GM21619 (cell line): ENCODE data around the gene FAIM2.

ENCODE experiments used
- ATAC-seq: cut with Tn5 transposase; IDR thresholded peaks from one replicate; pipeline ENCODE4 v1.9.1; 2021; ENCODE audit not compliant: unreplicated experiment

Gene FAIM2

DNA sequence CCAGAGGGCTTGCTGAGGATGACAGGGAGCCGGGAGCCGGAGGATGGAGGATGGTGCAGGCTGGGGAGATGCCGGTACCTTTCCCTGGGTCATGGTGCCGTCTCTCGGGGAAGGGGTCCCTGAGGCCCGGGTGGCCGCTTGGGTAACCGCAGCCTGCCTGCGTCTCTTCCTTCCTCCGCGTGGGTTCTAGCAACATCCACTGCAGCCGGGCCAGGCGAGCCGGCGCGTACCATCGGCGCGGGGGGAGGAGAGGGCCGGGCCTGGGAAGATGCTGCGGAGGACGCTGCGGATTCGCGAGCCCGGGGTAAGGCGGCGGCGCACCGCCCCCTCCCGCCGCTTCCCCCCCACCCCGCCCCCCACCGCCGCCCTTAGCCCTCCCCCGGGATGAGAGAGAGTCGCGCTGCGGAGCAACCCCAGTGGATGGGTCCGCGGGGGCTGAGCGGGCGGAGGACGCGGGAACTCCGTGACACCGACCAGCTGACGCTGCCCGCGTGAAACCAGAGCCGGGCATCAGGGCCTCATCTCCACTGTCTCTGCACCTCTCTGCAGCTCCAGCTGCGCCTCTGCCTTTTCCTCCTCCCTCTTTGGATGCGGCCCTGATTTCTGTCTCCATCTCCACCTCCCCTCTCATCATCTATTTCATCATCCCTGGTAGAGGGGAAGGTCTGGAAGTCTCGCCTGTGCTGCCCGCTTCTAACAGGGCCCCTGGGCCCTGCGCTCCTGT is at the start of gene FAIM2:
Gene FAIM2 (minus strand): TSS at position 201 of the 724 bp plus-strand sequence. CDS start 108 bp downstream, at position 93.
- ATAC-seq, result no peak

DNA sequence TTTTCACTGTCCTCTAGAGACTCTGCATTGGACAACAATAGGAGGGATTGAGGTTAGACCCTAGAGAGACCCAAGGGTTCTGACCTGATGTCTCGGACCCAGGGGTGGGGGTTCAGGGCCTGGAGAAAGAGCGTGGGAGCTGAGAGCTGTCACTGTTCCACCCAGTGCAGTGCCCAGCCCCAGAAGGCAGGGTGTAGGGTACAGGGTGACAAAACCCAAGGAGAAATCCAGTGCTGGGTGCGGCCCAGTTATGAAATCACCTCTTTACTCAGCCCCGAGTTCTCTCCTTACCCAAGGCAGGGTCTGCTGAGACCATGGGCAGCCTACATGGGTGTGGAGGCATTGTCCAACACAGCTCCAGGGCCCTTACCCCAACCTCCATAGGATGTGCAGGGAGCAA is 49.5 kb upstream of the FAIM2 start:
- no peak for ATAC-seq

- ATAC-seq, result no peak
Measured at GRCh38 chr12:49952391-49953055, 48.8 kb upstream of the FAIM2 start.

DNA sequence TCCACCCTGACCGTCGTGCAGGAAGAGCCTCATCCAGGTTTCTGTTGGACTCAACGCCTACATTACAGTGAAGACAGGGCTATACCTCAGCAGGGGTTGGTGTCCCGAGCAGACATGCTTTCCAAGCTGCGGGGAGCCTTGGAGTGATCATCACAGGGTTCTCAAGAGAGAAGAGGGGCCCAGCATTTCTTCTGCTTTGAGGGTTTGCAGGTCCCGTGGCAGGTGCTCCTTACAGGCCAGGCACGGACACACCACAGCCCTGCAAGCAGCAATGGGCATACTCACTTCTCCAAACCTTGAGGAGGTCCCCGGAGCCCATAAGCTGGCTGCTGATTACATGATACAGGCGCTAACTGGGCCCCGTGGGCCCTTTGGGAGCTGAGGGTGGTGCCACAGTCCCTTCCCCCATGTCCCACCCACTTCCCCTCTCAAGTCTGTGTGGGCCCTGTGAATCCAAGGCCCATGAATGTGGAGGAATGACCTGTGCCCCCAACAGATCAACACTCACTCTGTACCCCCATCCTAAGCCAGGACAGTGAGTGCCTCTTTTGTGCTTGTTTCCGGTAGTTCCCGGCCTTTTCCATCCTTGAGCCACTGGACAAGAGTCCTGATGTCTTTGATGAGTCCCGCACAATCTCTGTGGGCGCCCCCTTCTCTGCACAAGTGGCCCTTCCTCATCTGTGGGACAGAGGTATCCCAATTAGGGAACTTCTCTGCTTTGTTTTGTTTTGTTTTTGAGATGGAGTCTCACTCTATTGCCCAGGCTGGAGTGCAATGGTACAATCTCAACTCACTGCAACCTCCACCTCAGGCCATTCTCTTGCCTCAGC is 47.9 kb upstream of the FAIM2 start:
- ATAC-seq, result no peak

GRCh38 chr12:49950273-49951251 is 46.9 kb upstream of the FAIM2 start, which contains the start of gene AQP2:
AQP2 (plus strand) TSS chr12:49950737; CDS start chr12:49950831, 94 bp downstream.
- ATAC-seq, result no peak

DNA sequence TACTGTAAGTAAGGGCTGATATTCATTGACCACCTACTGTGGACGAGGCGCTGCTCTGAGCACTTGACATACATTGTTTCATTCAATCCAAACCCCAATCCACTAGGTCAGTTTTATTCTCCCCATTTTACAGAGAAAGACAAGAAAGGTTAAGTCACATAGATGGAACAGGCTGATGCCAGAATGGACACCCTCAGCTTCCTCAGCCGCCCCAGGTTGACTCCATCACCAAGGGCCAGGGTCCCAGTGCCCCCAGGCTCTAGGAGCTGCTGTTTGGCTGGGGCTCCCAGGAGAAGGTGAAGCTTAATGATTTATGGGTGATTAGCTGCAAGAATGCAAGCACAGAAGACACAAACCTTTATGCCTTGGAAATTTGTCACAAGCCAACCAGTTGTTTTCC is 46.2 kb upstream of the FAIM2 start:
- no peak for ATAC-seq

GRCh38 chr12:49948866-49949845 is 45.5 kb upstream of the FAIM2 start:
- ATAC-seq, result no peak

DNA sequence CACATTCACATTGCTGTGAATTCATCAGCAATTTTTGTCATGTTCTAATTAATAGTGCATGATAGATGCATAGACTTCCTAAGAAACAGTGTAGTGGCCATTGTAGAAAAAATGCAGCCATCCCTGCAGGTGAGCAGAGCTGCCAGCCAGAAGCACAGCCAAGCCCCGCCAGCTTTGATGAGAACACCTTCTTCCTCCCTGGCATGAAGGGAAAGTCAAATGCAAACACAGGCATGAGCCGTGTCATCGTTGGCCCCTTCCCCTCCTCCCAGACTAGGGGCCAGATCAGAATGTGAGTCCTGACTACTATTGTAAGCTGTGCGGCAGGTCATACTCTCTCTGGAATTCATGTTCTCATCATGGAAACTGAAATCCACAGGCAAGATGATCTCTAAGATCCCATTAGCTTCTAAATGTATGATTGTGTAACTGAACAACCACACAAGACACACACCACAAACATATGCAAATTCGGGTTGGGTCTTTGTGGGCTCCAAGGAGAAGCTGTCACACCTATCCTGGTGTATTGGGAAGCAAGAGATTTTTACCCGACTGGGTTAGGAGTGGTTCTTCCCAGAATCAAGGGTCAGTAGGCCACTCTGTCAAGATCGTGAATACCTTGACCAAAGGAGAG is 44.0 kb upstream of the FAIM2 start:
- ATAC-seq, result no peak

- no peak for ATAC-seq
Measured at GRCh38 chr12:49946497-49946896, 42.8 kb upstream of the FAIM2 start.

DNA sequence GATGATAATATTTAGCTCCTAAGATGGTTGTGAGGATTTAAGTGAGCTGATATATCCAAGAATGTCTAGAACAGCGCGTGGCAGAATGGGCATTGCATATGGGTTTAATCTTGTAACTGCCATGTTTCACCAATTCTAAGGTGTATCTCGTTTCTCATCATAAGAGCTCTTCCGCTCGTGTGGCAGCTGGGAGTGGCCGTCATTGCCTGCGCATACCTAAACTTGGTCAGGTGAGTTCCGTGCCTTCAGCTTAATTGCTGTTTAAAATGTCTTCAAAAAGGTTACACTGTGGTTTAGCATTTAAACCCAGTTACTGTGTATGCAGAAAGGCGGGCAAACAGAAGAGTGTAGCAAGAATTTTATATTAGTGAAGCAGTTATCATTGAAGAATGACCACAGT is 42.4 kb upstream of the FAIM2 start:
- ATAC-seq, result no peak

DNA sequence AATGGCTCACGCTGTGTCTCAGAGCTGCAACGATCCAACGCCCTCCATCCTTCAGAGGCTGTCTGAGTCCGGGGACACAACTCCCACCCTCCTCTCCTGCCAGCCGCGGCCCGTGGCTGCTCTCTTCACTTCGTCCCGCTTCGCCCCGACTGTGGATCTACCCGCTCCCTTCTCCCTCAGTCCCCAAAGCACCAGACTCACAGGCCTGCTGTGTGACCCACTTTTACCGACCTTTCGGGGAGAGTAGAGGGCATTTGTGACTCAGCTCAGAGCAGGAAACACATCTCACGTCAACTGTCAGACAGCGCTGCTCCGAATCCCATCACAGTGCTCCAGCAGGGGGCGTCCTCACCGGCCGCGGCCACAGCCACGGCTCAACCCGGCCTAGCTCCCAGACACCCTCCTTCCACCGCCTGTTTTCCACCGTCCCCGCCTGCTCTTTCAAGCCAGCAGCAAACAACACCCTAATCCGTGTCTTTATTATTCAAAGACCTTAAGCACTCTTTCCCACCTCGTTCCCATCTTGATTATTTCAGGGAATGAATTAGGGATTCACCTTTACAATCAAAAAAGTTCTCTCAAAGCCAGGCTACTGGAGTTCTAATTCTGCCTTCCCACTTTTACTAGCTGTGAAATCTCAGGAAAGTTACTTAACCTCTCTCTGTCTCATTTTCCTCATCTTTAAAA is 41.8 kb upstream of the FAIM2 start:
- peak; percentile 94 for ATAC-seq

GRCh38 chr12:49944718-49945117 is 41.0 kb upstream of the FAIM2 start:
- no peak for ATAC-seq

GRCh38 chr12:49944046-49944445 is 40.3 kb upstream of the FAIM2 start:
- no peak for ATAC-seq

DNA sequence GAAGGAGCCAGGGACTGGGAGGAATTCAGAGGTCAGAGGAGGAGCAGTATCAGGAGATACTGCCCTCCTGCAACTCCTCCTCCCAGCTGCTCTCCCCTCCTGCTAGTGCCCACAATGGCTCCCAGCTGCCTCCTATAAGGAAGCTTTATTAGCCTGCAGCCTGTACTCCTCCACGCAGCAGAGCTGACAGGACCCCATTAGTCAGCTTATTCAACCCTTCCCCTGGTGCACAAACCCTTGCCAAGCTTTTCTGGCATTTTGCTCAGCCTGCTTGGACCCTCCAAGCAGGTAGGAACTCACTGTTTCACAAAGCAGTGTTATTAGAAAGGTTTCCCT is 39.9 kb upstream of the FAIM2 start:
- no peak for ATAC-seq

- no peak for ATAC-seq
Measured at GRCh38 chr12:49942921-49943624, 39.4 kb upstream of the FAIM2 start.

DNA sequence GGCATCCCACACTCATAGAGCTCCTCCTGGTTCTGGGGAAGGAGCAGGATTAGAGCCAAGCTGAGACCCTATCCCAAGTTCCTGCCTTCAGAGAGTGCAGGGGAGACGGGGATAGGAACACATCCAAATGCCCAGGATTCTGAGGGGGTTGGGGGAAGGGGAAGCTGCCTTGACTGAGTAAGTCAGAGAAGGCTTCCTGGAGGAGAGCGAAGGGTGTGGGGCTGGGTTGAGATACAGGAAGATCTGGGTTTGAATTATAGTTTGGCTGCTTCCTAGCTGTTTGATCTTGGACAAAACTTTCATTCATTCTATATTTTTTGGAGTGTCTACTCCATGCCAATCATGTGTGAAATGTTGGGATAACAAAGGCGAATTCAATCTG is 38.8 kb upstream of the FAIM2 start:
- ATAC-seq, result no peak

DNA sequence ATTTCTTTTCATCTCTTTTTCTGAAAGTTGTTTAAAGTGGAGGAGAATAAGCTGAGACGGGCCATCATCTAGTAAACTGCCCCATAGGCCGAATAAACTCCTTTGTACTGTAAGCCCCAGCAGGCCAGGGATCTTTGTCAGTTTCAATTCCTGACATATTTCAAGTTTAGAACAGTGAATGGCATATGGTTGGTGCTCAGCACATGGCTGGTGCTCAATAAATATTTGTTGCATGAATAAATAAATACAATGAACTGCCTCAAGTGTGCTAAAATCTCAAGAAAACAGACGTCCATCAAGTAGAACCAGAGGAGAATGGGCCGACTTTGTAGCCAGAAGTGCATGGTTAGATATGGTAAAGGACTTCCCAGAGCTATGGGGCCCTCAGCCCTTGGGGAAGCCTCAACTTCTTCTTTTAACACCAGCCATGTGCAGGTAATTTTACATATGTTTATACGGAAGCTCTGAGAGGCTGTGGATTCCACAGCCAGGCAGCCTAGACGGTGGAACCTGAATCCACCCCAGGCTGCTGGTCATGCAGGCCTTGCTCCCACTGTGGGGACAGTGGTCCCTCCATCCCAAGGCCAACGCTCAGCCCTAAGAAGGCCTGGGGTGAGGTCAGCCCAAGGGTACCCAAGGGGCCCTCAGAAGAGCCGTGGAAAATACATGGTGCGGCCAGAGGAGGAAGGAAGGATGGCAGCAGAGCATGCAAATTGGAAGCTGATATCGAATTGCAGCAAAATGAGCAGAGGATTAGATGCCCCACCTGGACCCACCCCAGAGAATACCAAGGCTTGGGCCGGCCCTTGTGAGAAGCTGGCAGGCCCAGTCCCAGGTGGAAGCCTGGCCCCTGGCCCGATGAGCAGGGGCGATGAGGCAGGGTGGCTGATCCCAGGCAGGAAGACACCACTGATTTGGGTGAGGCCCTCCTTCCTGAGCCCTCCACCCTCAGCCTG is 38.1 kb upstream of the FAIM2 start:
- ATAC-seq, result no peak
